GM03348 (cell line): Measurements from ENCODE around the gene ADCY1.

Experiments used
- DNase-seq: peaks from one replicate; pipeline ENCODE4 v3.0.0; 2012; ENCODE audit warnings: low spot score

Gene ADCY1

GRCh38 chr7:45593121-45593541 is 19.0 kb downstream of the ADCY1 start:
- DNase-seq, result no peak

DNA sequence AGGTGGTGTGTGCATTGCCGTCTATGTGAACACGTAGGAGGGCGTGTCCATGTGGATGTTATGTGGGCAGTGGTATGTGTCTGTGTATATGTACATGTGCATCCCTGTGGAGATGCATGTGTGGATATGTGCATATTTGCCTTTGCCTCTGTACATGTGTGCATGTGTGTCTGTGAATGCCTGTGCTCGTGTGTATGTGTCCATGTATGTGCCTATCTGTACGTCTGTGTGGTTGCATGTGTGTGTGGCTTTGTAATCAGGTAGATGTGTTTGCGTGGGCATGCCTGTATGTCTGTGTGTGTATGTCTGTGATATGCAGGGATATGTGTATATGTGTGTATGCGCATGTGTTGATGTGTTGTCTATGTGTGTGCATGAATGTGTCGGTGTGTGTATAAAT is 19.7 kb downstream of the ADCY1 start:
- no peak for DNase-seq

DNA sequence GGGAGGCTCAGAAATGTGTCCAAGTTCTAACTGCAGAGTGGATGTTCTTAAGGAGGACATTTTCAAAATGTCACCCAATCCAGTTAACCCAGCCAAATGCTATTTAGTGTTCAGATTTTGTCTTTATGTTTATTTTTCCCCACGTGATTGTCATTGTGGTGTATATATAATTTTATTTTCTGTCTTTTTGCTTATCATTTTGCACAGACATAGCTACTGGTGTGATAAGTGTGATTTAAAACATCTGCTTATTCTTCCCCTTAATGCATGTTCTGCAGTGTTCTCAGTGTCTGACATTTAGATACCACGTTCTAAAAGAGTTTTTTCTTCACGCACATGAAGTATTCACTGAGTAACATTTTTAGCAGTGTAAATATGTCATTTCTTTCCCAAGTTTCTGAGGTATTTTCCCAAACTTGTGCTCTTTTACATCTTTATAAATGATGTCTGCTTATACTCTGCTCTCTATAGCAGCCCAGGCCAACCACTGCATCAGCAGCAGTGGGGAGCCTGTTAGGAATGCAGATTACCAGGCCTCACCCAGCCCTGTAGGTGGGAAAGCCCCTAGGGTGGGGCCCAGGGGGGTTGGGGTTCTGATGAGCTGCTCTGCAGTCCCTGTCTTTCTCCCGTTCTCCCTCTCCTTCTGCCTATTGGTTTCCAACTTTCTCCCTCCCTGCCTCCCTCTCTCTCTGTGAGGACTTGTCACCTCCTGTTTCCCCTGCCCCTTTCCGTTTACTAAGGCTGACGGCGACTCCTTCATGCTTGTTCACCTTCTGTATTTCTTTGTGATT is 20.8 kb downstream of the ADCY1 start:
- DNase-seq, result no peak

DNA sequence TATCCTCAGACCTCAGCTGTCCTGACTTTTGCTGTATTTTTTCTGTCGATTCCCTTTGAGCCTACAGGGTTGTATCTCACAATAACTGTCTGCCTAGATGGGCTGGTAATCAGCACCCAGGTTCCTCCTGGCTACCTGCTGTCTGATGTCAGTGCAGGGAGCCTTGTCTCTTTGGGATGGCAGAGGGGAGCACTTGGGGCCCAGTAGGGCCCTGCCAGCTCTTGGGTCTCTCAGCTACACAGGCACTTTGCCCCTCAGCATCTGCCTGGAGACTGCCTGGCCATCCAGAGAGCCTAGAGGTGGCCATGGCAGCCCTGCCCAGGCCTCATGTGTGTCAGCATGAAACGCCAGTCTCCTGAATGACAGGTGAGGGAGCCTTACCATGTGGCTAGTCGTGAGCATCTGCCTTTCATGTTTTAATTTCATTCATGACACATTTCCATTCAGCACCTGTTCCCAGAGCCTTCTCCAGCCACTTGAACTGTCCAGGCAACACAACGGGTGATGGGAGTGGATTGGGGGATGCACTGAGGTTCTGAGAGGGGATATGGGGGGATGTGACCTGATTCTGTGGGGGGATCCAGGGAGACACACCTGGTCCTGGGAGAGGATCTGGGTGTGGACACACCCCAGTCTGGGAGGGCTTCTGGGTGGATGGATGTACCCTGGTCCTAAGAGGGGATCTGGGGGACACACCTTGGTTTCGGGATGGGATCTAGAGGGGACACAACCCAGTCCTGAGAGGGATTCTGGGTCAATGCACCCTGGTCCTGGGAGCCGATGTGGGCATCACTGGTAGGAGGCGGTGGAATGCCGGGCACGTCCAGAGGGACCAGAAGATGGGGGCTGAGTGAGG is 21.9 kb downstream of the ADCY1 start:
- DNase-seq, result no peak

DNA sequence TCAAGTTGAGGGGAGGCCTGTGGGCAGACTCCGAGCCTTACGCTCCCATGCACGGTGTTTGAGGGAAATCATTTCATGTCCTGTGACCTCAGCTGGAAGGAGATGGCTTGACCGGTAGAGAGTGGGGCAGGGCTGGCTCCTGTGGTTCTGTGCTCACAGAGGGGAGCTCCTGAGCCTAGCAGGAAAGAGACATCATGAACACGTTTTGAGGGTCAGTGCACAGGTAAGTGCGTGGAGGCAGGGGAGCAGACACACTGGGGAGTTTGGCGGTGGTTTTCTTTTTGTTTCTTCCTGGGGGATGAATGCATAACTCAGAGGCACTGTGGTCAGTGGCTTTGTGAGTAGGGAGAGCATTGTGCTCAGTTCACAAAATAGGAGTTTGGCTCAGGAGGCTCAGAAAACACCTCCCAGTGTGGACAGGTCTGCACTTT is 22.5 kb downstream of the ADCY1 start:
- DNase-seq, result no peak

GRCh38 chr7:45597286-45597984 is 23.3 kb downstream of the ADCY1 start:
- no peak for DNase-seq

GRCh38 chr7:45598886-45599520 is 24.8 kb downstream of the ADCY1 start:
- no peak for DNase-seq

DNA sequence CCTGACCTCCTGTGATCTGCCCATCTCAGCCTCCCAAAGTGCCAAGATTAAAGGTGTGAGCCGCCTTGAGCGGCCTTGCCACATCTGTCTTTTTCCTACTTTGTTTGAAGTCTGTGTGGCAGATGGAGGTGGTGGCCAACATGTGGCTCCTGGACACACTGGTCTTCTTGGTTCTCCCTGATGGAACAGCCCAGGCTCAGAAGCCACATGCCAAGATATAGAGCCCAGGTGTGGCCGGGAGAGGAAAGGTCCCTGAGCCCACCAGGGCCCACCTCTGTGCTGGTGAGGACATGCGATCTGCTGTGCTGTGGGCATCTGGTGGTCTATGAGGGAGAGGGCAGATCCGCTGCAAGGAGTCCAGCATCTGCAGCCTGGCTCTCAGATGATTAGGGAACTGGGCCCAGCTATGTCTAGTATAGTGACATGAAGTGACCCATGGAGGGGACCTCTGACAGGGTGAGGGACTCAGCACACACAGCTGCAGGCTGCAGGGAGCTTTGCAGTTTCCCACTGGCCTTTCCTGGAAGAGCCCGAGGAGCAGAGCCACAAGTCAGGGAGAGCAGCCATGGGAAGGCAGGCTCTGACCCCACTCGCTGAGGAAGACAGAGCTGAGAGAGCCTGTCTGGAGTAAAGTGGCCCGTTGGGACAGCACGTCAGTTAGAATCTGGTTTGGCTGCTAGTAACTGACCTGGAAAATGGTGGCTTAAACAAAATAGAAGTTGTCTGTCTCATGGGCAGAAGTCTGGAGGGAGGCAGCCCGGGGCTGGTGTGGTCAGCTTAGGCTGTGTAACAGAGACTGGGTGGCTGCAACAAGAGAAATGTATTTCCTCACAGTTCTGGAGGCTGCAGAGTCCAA is 25.9 kb downstream of the ADCY1 start:
- no peak for DNase-seq

DNA sequence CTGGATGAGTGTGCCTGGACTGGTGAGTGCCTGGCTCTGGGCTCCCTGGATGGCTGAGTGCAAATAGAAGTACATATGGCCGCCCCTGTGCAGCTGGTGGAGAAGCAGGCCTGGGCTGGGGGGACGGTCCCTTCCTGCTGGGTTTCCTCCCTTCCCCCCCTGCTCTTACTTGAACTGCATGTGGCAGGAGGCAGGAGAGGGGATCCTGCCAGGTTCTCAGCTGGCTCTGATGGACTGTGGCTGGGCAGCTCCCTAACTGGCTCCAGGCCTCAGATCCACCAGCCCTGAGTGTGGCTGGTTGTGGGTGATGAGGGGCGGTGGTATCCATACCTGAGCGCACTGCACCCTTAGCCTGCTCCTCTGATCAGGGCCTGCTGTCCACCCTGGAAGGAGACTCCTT is 26.9 kb downstream of the ADCY1 start:
- no peak for DNase-seq

DNA sequence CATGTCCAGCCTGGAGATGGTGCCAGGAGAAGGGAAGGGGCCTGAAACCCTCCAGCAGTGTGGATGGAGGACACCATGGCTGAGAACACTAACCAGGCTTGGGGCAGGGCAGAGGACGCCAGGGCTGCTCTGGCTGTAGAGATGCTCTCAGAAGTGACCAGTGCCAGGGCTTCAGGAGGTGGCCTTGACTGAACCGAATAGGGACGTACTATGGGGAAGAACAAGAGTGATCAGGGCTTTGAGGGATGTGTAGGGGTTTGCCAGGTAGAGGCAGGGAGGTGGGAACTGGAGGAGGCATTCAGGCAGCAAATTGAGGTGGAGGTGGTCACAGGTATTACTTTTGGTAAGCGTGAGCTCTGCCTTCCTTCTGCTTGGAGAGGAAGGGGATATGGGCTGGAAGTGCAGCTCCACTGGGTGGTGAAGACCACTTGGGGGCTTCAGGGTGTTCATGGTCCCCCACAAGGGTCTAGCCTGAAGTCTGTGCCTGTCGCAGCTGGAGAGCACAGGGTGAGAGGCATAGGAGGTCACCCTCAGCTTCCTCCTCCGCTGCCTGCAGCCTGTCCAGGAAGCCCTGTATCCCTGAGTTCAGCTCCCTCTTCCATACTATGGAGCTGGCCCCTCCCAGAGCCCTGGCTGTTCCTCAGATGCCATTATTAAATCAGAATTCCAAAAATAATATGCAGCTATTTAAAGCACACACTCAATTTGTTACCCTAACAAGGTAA is 27.8 kb downstream of the ADCY1 start:
- no peak for DNase-seq

- no peak for DNase-seq
Measured at GRCh38 chr7:45606050-45606449, 31.9 kb downstream of the ADCY1 start.

DNA sequence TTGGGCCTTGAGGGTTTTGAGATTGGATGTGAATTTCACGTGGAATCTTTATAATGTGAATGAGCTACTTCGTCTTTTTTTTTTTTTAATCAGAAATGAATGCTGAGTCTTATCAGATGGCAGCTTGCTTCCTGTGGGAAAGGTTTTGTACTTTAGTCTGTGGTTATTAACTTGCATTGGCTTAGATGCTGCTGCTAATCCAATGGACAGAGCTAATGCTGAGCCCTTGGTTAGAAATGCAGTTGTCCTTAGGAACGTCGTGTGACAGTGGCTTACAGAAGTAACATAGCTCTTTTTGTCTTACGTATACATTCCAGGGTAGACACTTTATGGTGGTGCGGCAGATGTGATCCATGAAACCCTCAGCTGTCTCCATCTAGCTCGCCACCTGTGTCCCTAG is 32.8 kb downstream of the ADCY1 start:
- DNase-seq, result no peak

DNA sequence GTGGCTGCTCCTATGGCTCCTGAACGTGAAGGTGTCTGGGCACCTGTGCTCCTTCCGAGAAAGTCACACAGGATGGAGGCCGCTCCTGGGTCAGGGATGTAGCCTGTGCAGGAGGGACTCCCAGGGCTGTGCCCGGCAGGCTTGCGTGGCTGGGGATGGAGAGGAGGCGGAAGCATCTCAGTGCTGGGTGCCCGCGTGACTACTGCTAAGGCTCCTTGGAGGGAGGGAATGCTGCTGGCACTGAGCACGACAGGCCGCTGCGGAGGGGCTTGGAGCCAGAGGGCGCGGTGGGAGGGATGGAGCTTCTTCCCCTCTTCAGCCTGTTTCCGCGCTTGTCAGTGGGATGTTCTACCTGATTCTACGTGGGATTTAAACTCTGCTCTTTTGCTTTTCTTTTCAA is 35.0 kb downstream of the ADCY1 start:
- no peak for DNase-seq

GRCh38 chr7:45610019-45610418 is 35.9 kb downstream of the ADCY1 start:
- DNase-seq, result no peak

DNA sequence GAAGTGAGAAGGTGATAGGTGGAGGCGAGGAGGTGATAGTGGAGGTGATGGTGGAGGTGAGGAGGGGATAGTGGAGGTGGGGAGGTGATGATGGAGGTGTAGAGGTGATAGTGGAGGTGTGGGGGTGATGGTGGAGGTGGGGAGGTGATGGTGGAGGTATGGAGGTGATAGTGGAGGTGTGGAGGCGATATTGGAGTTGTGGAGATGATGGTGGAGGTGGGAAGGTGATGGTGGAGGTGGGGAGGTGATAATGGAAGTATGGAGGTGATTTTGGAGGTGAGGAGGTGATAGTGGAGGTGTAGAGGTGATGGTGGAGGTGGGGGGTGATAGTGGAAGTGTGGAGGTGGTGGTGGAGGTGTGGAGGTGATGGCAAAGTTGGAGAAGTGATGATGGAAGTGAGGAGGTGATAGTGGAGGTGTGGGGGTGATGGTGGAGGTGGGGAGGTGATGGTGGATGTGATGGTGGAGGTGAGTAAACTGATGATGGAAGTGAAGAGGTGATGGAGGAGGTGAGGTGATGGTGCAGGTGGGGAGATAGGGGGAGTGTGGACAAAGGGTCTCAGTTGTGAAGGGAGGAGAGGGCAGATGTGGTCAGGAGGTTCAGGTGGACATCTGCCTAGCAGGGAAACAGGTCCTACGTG is 36.6 kb downstream of the ADCY1 start:
- DNase-seq, result no peak

DNA sequence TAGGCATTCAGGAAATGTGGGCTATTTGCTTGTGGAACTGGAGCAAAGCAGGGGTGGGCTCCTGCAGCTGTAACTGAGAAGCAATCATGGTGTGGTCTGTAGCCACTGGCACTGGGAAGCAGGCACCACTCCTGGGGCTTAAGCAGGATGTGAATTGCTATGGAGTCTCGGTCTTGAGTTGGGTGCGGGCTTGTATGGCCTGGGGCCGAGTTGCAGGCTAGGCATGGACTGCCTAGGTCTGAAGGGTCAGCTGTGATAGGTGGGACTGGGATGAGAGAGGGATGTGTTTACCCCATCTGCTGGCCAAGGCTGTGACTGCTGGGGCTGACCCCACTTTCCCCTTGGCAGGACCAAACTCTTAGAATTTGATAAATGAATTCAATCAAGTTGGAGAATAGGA is 43.0 kb downstream of the ADCY1 start:
- DNase-seq, result no peak

DNA sequence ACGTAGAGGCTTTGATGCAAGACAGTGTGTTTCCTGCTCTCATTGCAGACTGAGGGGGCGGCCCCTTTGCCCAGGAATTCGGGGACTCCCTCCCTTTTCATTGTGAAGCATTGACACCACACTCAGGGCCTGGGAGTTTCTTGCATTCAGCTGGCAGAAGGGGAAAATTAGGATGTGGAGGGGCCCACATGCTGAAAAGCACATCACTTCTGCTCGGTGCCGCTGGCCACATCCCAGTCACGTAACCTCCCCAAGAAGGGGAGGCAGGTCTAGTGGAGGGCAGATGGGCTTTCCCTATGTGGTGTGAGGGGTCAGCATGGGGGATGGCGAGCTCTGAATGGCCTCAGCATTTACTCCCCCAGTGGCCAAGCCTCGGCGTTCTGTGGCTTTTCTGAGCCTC is 47.9 kb downstream of the ADCY1 start:
- no peak for DNase-seq

GRCh38 chr7:45623157-45623556 is 49.0 kb downstream of the ADCY1 start:
- no peak for DNase-seq

- no peak for DNase-seq
Measured at GRCh38 chr7:45623740-45624391, 49.7 kb downstream of the ADCY1 start.

DNA sequence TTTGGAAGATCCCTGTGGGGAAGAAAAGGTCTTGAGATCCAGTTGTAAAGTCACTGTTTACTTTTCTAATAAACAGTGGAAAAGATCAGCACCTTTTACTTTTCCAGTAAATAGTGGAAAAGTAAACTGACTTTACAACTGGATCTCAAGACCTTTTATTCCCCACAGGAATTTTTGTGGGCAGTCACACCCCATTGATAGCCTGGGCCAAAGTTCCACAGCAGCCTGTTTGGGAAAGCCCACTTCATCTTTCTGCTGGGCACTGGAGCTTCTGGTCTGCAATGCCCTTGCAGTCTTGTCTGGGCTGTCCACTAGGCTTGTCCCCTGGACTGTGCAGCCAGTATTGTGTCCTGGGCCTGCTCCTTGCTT is 50.2 kb downstream of the ADCY1 start:
- DNase-seq, result peak; percentile 2
